Lung (tissue), 12 donors: ENCODE results near the gene ZSCAN22. TPM values are rescaled to one million over a fixed set of nuclear protein-coding genes. Genes with fewer than 3 reads are reported as not detected.
A peak's percentile ranks its signal among the peaks of the same experiment; 100 is the strongest.

Experiments used
- ATAC-seq: fragments of 200-7000 bp; cut with Tn5 transposase; one replicate; pipeline ENCODE4 v1.9.1; 2020; ENCODE audit warnings: moderate number of reproducible peaks; ENCODE audit not compliant: insufficient read depth, low FRiP score
- DNase-seq, 3 donors: peaks; one replicate each; pipeline ENCODE4 v3.0.0-alpha.2; 2013 to 2017
- H3K27ac ChIP-seq, 2 donors: one replicate each; pipeline ENCODE4 v1.5.1; 2013; ENCODE audit warnings: mild to moderate bottlenecking in 2 of 2, moderate library complexity in 2 of 2, control low read depth in 1 of 2, inconsistent platforms in 1 of 2, low read depth in 1 of 2, low read length in 1 of 2
- H3K27me3 ChIP-seq, 3 donors: one replicate each; pipeline ENCODE4 v1.5.1; 2013; ENCODE audit warnings: low read length in 2 of 3; ENCODE audit not compliant: control insufficient read depth in 3 of 3, insufficient read depth in 3 of 3
- H3K36me3 ChIP-seq, 4 donors: one replicate each; pipeline ENCODE4 v1.5.1; 2013; ENCODE audit warnings: low read length in 4 of 4, mild to moderate bottlenecking in 1 of 4, moderate library complexity in 1 of 4; ENCODE audit not compliant: control insufficient read depth in 4 of 4, insufficient read depth in 4 of 4
- H3K4me1 ChIP-seq, 5 donors: one replicate each; pipeline ENCODE4 v1.5.1; 2013; ENCODE audit warnings: low read length in 5 of 5, mild to moderate bottlenecking in 2 of 5, moderate library complexity in 1 of 5; ENCODE audit not compliant: control insufficient read depth in 5 of 5, insufficient read depth in 5 of 5
- H3K4me3 ChIP-seq: one replicate; pipeline ENCODE4 v1.5.1; 2013; ENCODE audit warnings: mild to moderate bottlenecking, control low read depth, moderate library complexity
- H3K9ac ChIP-seq, 2 donors: one replicate each; pipeline ENCODE4 v1.5.1; 2013; ENCODE audit warnings: low read length in 2 of 2, control low read depth in 1 of 2; ENCODE audit not compliant: insufficient read depth in 1 of 2
- H3K9me3 ChIP-seq, 4 donors: one replicate each; pipeline ENCODE4 v1.5.1; 2013; ENCODE audit warnings: low read length in 3 of 4, mild to moderate bottlenecking in 1 of 4, moderate library complexity in 1 of 4; ENCODE audit not compliant: control insufficient read depth in 4 of 4, insufficient read depth in 3 of 4
- CTCF ChIP-seq: IDR thresholded peaks from 2 replicates; pipeline ENCODE4 v1.5.1; 2012; ENCODE audit warnings: mild to moderate bottlenecking; ENCODE audit errors: control extremely low read depth, extremely low read depth
- WGBS, 2 donors: extraction: QIAGEN DNeasy Blood & Tissue Kit; methylation state at CpG; one replicate each; pipeline ENCODE4 v1.1.7; 2013; 5-methylcytosine and 5-hydroxymethylcytosine counted together
- polyA plus RNA-seq, 2 donors: library from polyadenylated mRNA; stranded (reverse); fragments of 200-250 nt; gene quantifications; one replicate each; pipeline ENCODE4 v1.2.1, GENCODE V29; 2013
- total RNA-seq, 2 donors: library from RNA; depleted of rRNA in 1 of 2; stranded (reverse); fragments of >200 nt in 1 of 2; gene quantifications; one replicate each; pipeline ENCODE4 v1.2.1, GENCODE V29; 2014 to 2021
- donor health status: control.
- donor health status: control.
- donor health status: Bipolar disorder and iron deficiency.
- donor health status: healthy.
- donor health status: DM: yes; HTN: yes; CAD: no.

ZSCAN22 gene
- total and polyA plus RNA-seq, 4 donors = 0.93 to 3.7 (median 2.4) TPM

- no peak for TF ChIP-seq CTCF
- Histone ChIP-seq H3K4me1 (peaks cover 0 to 2% (median under 1%) of the 10 kb centered on the region in 5 donors), H3K9me3 (peaks cover 0 to 3% (median 0%) of the 10 kb centered on the region in 4 donors), H3K9ac (no peak overlapping the region), H3K27me3 (no peaks in the 10 kb centered on the region), H3K36me3 (peaks cover 33 to 52% (median 38%) of the 10 kb centered on the region in 4 donors), H3K27ac (no peak overlapping the region), H3K4me3 (no peak overlapping the region)
- 93% methylated on average over 7 of the region's 7 CpGs for WGBS, 2 donors
- no peak for DNase-seq
- no peak for ATAC-seq
These were observed 15.4 kb upstream of the ZSCAN22 start for GRCh38 chr19:58311345-58311865.

DNA sequence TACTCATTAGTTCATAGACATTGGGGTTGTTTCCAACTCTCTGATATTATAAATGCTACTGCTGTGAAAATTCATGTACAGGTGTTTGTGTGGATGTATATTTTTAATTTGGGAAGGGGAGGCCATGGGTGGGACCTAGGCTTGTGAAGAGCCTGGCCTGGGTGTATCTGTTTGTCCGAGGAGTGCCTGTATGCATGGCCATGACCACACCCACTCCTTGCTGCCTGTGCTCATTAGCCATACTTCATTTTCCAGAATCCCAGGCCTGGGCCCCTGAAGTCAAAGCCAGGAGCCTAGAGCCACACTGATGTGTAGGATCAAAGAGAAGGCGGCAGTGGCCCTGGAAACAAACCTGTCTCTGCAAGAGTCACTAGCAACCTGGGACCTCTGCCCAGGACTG, 11.2 kb upstream of the ZSCAN22 start:
- peaks cover 0 to 3% (median 0%) of the 10 kb centered on the region in 4 donors for H3K9me3 ChIP-seq
- H3K27me3 ChIP-seq = no peaks in the 10 kb centered on the region
- no peak for TF ChIP-seq CTCF
- WGBS, 2 donors = 95 to 96% methylated on average over 2 of the region's 2 CpGs
- peaks cover 0 to 1% (median 0%) of the 10 kb centered on the region in 5 donors for H3K4me1 ChIP-seq
- DNase-seq (no peak), ATAC-seq (no peak)
- no peak overlapping the region for H3K9ac ChIP-seq
- peaks cover 23 to 33% (median 28%) of the 10 kb centered on the region in 4 donors for H3K36me3 ChIP-seq
- no peak overlapping the region for H3K27ac ChIP-seq
- H3K4me3 ChIP-seq = no peak overlapping the region

DNA sequence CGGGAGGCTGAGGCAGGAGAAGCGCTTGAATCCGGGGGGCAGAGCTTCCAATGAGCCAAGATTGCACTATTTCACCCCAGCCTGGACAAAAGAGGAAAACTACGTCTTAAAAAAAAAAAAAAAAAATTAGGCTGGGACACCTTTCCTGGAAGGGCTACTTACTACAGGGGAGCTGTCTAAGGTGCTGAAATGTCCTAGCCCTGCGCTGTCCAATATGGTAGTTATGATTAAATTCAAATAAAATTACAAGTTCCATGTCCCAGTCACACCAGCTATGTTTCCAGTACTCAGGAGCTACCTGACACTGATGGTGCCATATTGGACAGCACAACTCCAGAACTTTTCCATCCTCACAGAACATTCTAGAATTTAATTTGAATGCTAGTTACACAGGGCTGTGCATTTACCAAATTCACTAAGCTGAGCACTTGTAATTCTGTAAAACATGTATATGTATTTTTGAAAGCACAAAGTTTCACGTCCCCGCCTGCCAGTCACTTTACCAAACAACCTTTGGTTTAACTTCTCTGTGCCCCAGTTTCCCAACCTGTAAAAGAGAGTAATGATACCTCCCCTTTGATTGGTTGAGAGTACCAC, 9.2 kb upstream of the ZSCAN22 start:
- no peak overlapping the region for H3K27ac ChIP-seq
- no peak for TF ChIP-seq CTCF
- H3K27me3 ChIP-seq = no peaks in the 10 kb centered on the region
- 67 to 72% methylated on average over 7 of the region's 7 CpGs for WGBS, 2 donors
- ATAC-seq (no peak), DNase-seq (peak; percentile 30 to 74 (median 50))
- H3K4me1 ChIP-seq = no peaks in the 10 kb centered on the region
- no peak overlapping the region for H3K9ac ChIP-seq
- peaks cover 0 to 2% (median 0%) of the 10 kb centered on the region in 4 donors for H3K9me3 ChIP-seq
- H3K36me3 ChIP-seq = peaks cover 16 to 21% (median 19%) of the 10 kb centered on the region in 4 donors
- no peak overlapping the region for H3K4me3 ChIP-seq
